IMR-90 (cell line): ENCODE results near the gene PIGC. TPM values are rescaled to one million over a fixed set of nuclear protein-coding genes. Genes with fewer than 3 reads are reported as not detected.

Experiments used
- ATAC-seq: fragments of 200-7000 bp; cut with Tn5 transposase; 2 replicates; pipeline ENCODE4 v1.9.1; 2020; ENCODE audit warnings: low read depth, mild to moderate bottlenecking, moderate library complexity
- BruUV-seq: library from RNA; stranded (reverse); fragments of 400-500 nt; replicated peaks from 2 replicates; lab custom pipeline; 2021; lab: Mats Ljungman, UMichigan
- CTCF ChIA-PET: fragments of 300-600 bp; formaldehyde crosslinking; extraction: SDS; loops from one replicate; lab custom pipeline; 2021; ENCODE audit warnings: antibody characterized with exemption; lab: Yijun Ruan, JAX
- POLR2A ChIA-PET: fragments of 300-600 bp; sonication (Branson Sonifier 250); formaldehyde crosslinking; loops from one replicate; lab custom pipeline; 2022; ENCODE audit warnings: antibody characterized with exemption; ENCODE audit not compliant: unreplicated experiment; lab: Charles Lee
- DNase-seq: peaks from one replicate; pipeline ENCODE4 v3.0.0; 2013
- H2AFZ ChIP-seq: replicated peaks from 2 replicates; pipeline ENCODE3; 2013; ENCODE audit warnings: low read length, mild to moderate bottlenecking; ENCODE audit not compliant: poor library complexity
- H2AK5ac ChIP-seq: 2 replicates; pipeline ENCODE4 v1.6.1; 2013; ENCODE audit warnings: low read depth, low read length, inconsistent platforms
- H2AK9ac ChIP-seq: replicated peaks from 2 replicates; pipeline ENCODE3; 2013; ENCODE audit warnings: mild to moderate bottlenecking, low read depth, low read length, moderate library complexity; ENCODE audit not compliant: poor library complexity
- H2BK120ac ChIP-seq: 2 replicates; pipeline ENCODE4 v1.6.1; 2013; ENCODE audit warnings: low read depth, low read length, inconsistent platforms
- H2BK15ac ChIP-seq: 3 replicates; pipeline ENCODE4 v1.6.1; 2013; ENCODE audit warnings: low read depth, low read length, inconsistent platforms
- H2BK20ac ChIP-seq: 2 replicates; pipeline ENCODE4 v1.6.1; 2013; ENCODE audit warnings: low read depth, mild to moderate bottlenecking, inconsistent platforms, low read length, moderate library complexity
- H2BK5ac ChIP-seq: 2 replicates; pipeline ENCODE4 v1.6.1; 2013; ENCODE audit warnings: mild to moderate bottlenecking, low read depth, low read length, inconsistent platforms; ENCODE audit not compliant: poor library complexity, severe bottlenecking
- H3K14ac ChIP-seq: replicated peaks from 2 replicates; pipeline ENCODE4 v1.6.1; 2013; ENCODE audit warnings: low read depth, low read length, inconsistent platforms
- H3K18ac ChIP-seq: 2 replicates; pipeline ENCODE4 v1.6.1; 2013; ENCODE audit warnings: low read depth, low read length, control low read depth
- H3K23ac ChIP-seq: 2 replicates; pipeline ENCODE4 v1.6.1; 2013; ENCODE audit warnings: low read depth, low read length, inconsistent platforms
- H3K27ac ChIP-seq: 2 replicates; pipeline ENCODE4 v1.5.1; 2013; ENCODE audit warnings: mild to moderate bottlenecking, control low read depth, low read length; ENCODE audit not compliant: insufficient read depth
- H3K27me3 ChIP-seq: 2 replicates; pipeline ENCODE4 v1.6.1; 2013; ENCODE audit warnings: low read length; ENCODE audit not compliant: control insufficient read depth, insufficient read depth
- H3K36me3 ChIP-seq: 2 replicates; pipeline ENCODE4 v1.6.1; 2013; ENCODE audit warnings: low read length, mixed read lengths; ENCODE audit not compliant: control insufficient read depth, insufficient read depth
- H3K4ac ChIP-seq: 2 replicates; pipeline ENCODE4 v1.6.1; 2013; ENCODE audit warnings: low read depth, low read length, inconsistent platforms
- H3K4me1 ChIP-seq: 2 replicates; pipeline ENCODE4 v1.6.1; 2013; ENCODE audit warnings: low read length, mixed read lengths; ENCODE audit not compliant: control insufficient read depth, insufficient read depth
- H3K4me2 ChIP-seq: 2 replicates; pipeline ENCODE4 v1.6.1; 2013; ENCODE audit warnings: low read depth, mild to moderate bottlenecking, control low read depth, low read length, moderate library complexity
- H3K4me3 ChIP-seq: 2 replicates; pipeline ENCODE4 v1.5.1; 2013; ENCODE audit warnings: low read depth, mild to moderate bottlenecking, control low read depth, low read length, moderate library complexity; ENCODE audit not compliant: insufficient read depth
- H3K56ac ChIP-seq: 2 replicates; pipeline ENCODE4 v1.6.1; 2013; ENCODE audit warnings: low read length, inconsistent platforms; ENCODE audit not compliant: insufficient read depth; ENCODE audit errors: extremely low read depth
- H3K79me1 ChIP-seq, 2 experiments: 2 replicates each; pipeline ENCODE4 v1.6.1; 2013; ENCODE audit warnings: low read length in 2 of 2, inconsistent platforms in 1 of 2, low read depth in 1 of 2
- H3K9ac ChIP-seq: 2 replicates; pipeline ENCODE4 v1.6.1; 2013; ENCODE audit warnings: low read depth, low read length, control low read depth
- H3K9me1 ChIP-seq: 2 replicates; pipeline ENCODE4 v1.6.1; 2013; ENCODE audit warnings: low read length, inconsistent platforms; ENCODE audit not compliant: insufficient read depth
- H3K9me3 ChIP-seq: 2 replicates; pipeline ENCODE4 v1.6.1; 2013; ENCODE audit warnings: low read length; ENCODE audit not compliant: control insufficient read depth, insufficient read depth
- H4K20me1 ChIP-seq: 2 replicates; pipeline ENCODE4 v1.6.1; 2013; ENCODE audit warnings: low read length, inconsistent platforms; ENCODE audit not compliant: insufficient read depth
- H4K5ac ChIP-seq: 2 replicates; pipeline ENCODE4 v1.6.1; 2013; ENCODE audit warnings: mild to moderate bottlenecking, low read depth, low read length, control low read depth
- H4K8ac ChIP-seq, 2 experiments: 2 replicates each; pipeline ENCODE4 v1.6.1; 2013; ENCODE audit warnings: low read depth in 2 of 2, low read length in 2 of 2, control low read depth in 1 of 2, inconsistent platforms in 1 of 2
- H4K91ac ChIP-seq: 2 replicates; pipeline ENCODE4 v1.6.1; 2013; ENCODE audit warnings: low read depth, low read length, inconsistent platforms; ENCODE audit not compliant: insufficient read depth
- CEBPB ChIP-seq: IDR thresholded peaks from 2 replicates; pipeline ENCODE4 v1.6.1; 2012; ENCODE audit warnings: low read depth, low read length, improper control_type of control experiment
- FOS ChIP-seq: fragments of 150-350 bp; IDR thresholded peaks from 2 replicates; pipeline ENCODE4 v1.6.1; 2016; ENCODE audit warnings: low read depth, low read length
- RFX5 ChIP-seq: IDR thresholded peaks from 2 replicates; pipeline ENCODE4 v1.8.0; 2012; ENCODE audit warnings: low read depth, mild to moderate bottlenecking, low read length, moderate library complexity
- SMC3 ChIP-seq: fragments of 150-350 bp; IDR thresholded peaks from 2 replicates; pipeline ENCODE4 v1.6.1; 2016; ENCODE audit warnings: low read depth, mild to moderate bottlenecking, antibody characterized with exemption, low read length, moderate library complexity
- WGBS, 2 experiments: methylation state at CpG; one replicate each; pipeline versions ENCODE4 v1.1.5 to v1.1.7; 2013; ENCODE audit warnings: missing lambda C conversion rate in 2 of 2; ENCODE audit not compliant: insufficient read length in 1 of 2; ENCODE audit errors: extremely low coverage in 2 of 2; 5-methylcytosine and 5-hydroxymethylcytosine counted together
- dilution Hi-C: fragments of 300-500 bp; cut with HindIII; formaldehyde crosslinking; loops from one replicate; pipeline ENCODE4 v1.14.3; 2018; ENCODE audit warnings: low sequenced_read_pairs; ENCODE audit not compliant: unreplicated experiment
- in situ Hi-C: fragments of 300-500 bp; cut with MboI; formaldehyde crosslinking; loops from 3 replicates; pipeline ENCODE4 v1.14.3; 2019; ENCODE audit warnings: low sequenced_read_pairs, inconsistent platforms, mixed read lengths
- intact Hi-C: fragments of 100-400 bp; cut with micrococcal nuclease; formaldehyde crosslinking; loops from 2 replicates; pipeline ENCODE4 v1.10.0; 2022
- polyA plus RNA-seq, 3 experiments: library from polyadenylated mRNA; depleted of rRNA; stranded (reverse); fragments of >200 nt; gene quantifications; 2 replicates each; pipeline ENCODE4 v1.2.3, GENCODE V29; 2012; ENCODE audit warnings: low replicate concordance in 1 of 3
- total RNA-seq: library from RNA; depleted of rRNA; stranded (reverse); fragments of >200 nt; gene quantifications from 2 replicates; pipeline ENCODE4 v1.2.3, GENCODE V29; 2012

PIGC gene
- total and polyA plus RNA-seq, 2 of the 4 experiments (the other 2 are of a cell fraction): 14.9 to 15.8 TPM

- no peak overlapping the region for H4K8ac ChIP-seq
- H3K4me2 ChIP-seq: no peak overlapping the region
- no peak for TF ChIP-seq RFX5
- TF ChIP-seq CEBPB: no peak
- no peak for TF ChIP-seq FOS
- no peak for TF ChIP-seq SMC3
- no peak overlapping the region for H3K27ac ChIP-seq
- no peak overlapping the region for H4K5ac ChIP-seq
- H3K9me3 ChIP-seq: no peaks in the 10 kb centered on the region
- in situ Hi-C loops: no loop called here
- no peaks in the 10 kb centered on the region for H3K36me3 ChIP-seq
- no peak overlapping the region for H4K91ac ChIP-seq
- no peak overlapping the region for H2BK20ac ChIP-seq
- ChIA-PET POLR2A (no interaction called here), CTCF (no interaction called here)
- ATAC-seq (no peak), DNase-seq (no peak)
- no peak overlapping the region for H2AK5ac ChIP-seq
- H3K23ac ChIP-seq: no peak overlapping the region
- H3K4me1 ChIP-seq: no peaks in the 10 kb centered on the region
- WGBS, 2 experiments: no CpG with 5 or more reads among the region's 5 CpGs
- H3K9me1 ChIP-seq: no peaks in the 10 kb centered on the region
- H3K9ac ChIP-seq: no peak overlapping the region
- no peaks in the 10 kb centered on the region for H3K79me1 ChIP-seq
- H3K4ac ChIP-seq: no peak overlapping the region
- H2AK9ac ChIP-seq: no peak overlapping the region
- no TSS peak for BruUV-seq
- H2BK5ac ChIP-seq: no peak overlapping the region
- no peaks in the 10 kb centered on the region for H4K20me1 ChIP-seq
- intact Hi-C loops: no loop called here
- H3K14ac ChIP-seq: no peak overlapping the region
- no peak overlapping the region for H3K18ac ChIP-seq
- dilution Hi-C loops: no loop called here
- no peak overlapping the region for H2AFZ ChIP-seq
- no peak overlapping the region for H2BK120ac ChIP-seq
- H2BK15ac ChIP-seq: no peak overlapping the region
- H3K56ac ChIP-seq: no peak overlapping the region
- H3K27me3 ChIP-seq: peaks cover 39% of the 10 kb centered on the region
- H3K4me3 ChIP-seq: no peak overlapping the region
Measured at GRCh38 chr1:172485626-172486025, 41.8 kb upstream of the PIGC start.
